ENCODE measurements around the gene PLCH1. TPM values are rescaled to one million over a fixed set of nuclear protein-coding genes. Genes with fewer than 3 reads are reported as not detected.

The PLCH1 gene
- total and polyA plus RNA-seq, 10 of the 15 experiments (the other 5 are each of a cell fraction or from before 2014, with no cell fraction given): 0.03 to 0.22 (median 0.04) TPM; not detected in 5

DNA sequence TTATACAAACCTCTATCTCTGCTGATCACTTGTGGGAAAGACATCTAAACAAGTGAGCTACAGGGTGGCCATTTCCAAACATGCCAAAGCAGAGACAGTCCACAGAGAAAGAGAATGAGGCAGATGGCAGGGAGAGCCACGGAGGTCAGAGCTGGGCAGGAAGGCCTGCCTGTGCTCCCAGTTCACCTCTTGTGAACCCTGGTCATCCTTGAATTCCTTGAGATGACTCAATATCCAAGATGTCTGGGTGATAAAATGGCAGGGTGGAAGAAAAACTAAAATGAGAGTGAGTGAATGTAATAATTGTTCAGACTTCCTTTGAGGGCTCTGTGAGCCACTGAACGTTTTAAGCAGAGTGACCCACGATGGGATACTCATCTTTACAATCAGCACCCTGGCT is 104.8 kb downstream of the PLCH1 start:
- FAIRE-seq (no peak), ATAC-seq (no peak), DNase-seq (ENCODE audit: low read depth, low spot score) (no peak)
- H3K9me3 ChIP-seq (replicated peaks; ENCODE audit: control insufficient read depth, insufficient read depth, low read length): no peaks in the 10 kb centered on the region
- no peak overlapping the region for H2AFZ ChIP-seq (ENCODE audit: control insufficient read depth, low read depth, low read length)
- in situ Hi-C loops (cut with MboI) (no loop called here), intact Hi-C loops (cut with micrococcal nuclease; ENCODE audit: unreplicated experiment) (no loop called here)
- RAD21 ChIA-PET (ENCODE audit: unreplicated experiment): no interaction called here
- no peak overlapping the region for H3K9ac ChIP-seq (ENCODE audit: control insufficient read depth, insufficient read depth, low read length)
- SMC1A ChIA-PET (ENCODE audit: uncharacterized antibody, unreplicated experiment): no interaction called here
- no peak overlapping the region for H3K4me2 ChIP-seq (ENCODE audit: control insufficient read depth, insufficient read depth)
- no peaks in the 10 kb centered on the region for H3K36me3 ChIP-seq (ENCODE audit: control insufficient read depth in 2 of 2, insufficient read depth in 2 of 2, low read length in 1 of 2)
- no peak for TF ChIP-seq POLR2A (IDR thresholded peaks at IDR 0.05; ENCODE audit: low read depth, low read length)
- no peak for TF ChIP-seq ZNF622 (IDR thresholded peaks at IDR 0.05)
- no peak for TF ChIP-seq EP300 (IDR thresholded peaks at IDR 0.05; ENCODE audit: borderline replicate concordance in 1 of 2, control insufficient read depth in 1 of 2, low read depth in 2 of 2, low read length in 2 of 2)
- no peak for TF ChIP-seq SMAD5 (IDR thresholded peaks at IDR 0.05; ENCODE audit: low read depth)
- no peak for TF ChIP-seq MYB (IDR thresholded peaks at IDR 0.05; ENCODE audit: borderline replicate concordance, low read depth, low read length)
- no peak for TF ChIP-seq RAD51 (IDR thresholded peaks at IDR 0.05)
- TF ChIP-seq CBFB (IDR thresholded peaks at IDR 0.05; ENCODE audit: low read depth): no peak
- TF ChIP-seq PRDM15 (CRISPR knock-in tag; IDR thresholded peaks at IDR 0.05): no peak
- TF ChIP-seq NBN (IDR thresholded peaks at IDR 0.05): no peak
- no peaks in the 10 kb centered on the region for H4K20me1 ChIP-seq (ENCODE audit: control insufficient read depth, insufficient read depth)
- H3K27me3 ChIP-seq (replicated peaks in 1 of 2; ENCODE audit: control insufficient read depth in 2 of 2, insufficient read depth in 2 of 2, low read length in 1 of 2): no peaks in the 10 kb centered on the region
- POLR2A ChIA-PET: no interaction called here
- 0% methylated on average over 3 of the region's 3 CpGs for WGBS (ENCODE audit: insufficient coverage, insufficient replicate concordance, low lambda C conversion rate, missing lambda C conversion rate)
- BruUV-seq (replicated peaks): no TSS peak
- H3K4me3 ChIP-seq: no peak overlapping the region
- H3K4me1 ChIP-seq (ENCODE audit: control insufficient read depth, insufficient read depth, low read length): no peaks in the 10 kb centered on the region
- no peaks in the 10 kb centered on the region for H3K79me2 ChIP-seq (ENCODE audit: control insufficient read depth, insufficient read depth, low read length)
- no peak overlapping the region for H3K27ac ChIP-seq (ENCODE audit: control insufficient read depth, insufficient read depth)
- CTCF ChIA-PET: no interaction called here
